Activated CD4-positive, alpha-beta T cell treated with anti-CD3 and anti-CD28 coated beads, Interleukin-2, amount 50 U/mL, for 48 hours (primary cell): Measurements from ENCODE around the gene CARS2.
"Not testable (repeated sequence)": the region's sequence is repeated elsewhere in the genome, so short reads cannot be mapped to it uniquely, and the experiment has no call there.

Experiments used
- DNase-seq, 2 experiments: peaks; one replicate each; pipeline ENCODE4 v3.0.0-alpha.2; 2020

The CARS2 gene

GRCh38 chr13:110706570-110707372 is 855 bp upstream of the CARS2 start:
- no peak for DNase-seq

- DNase-seq = no peak
Measured at GRCh38 chr13:110705356-110705825, 525 bp downstream of the CARS2 start.

GRCh38 chr13:110702591-110703526 is 3.1 kb downstream of the CARS2 start:
- DNase-seq = no peak

- DNase-seq = no peak
Measured at GRCh38 chr13:110702089-110702488, 3.8 kb downstream of the CARS2 start.

GRCh38 chr13:110701061-110701460 is 4.9 kb downstream of the CARS2 start:
- DNase-seq = not testable (repeated sequence)

- no peak for DNase-seq
Measured at GRCh38 chr13:110700641-110701040, 5.3 kb downstream of the CARS2 start.

GRCh38 chr13:110700186-110700585 is 5.7 kb downstream of the CARS2 start:
- no peak for DNase-seq

- DNase-seq = no peak
Measured at GRCh38 chr13:110699148-110700145, 6.5 kb downstream of the CARS2 start.

GRCh38 chr13:110698689-110699088 is 7.2 kb downstream of the CARS2 start:
- DNase-seq = no peak

- DNase-seq = no peak
Measured at GRCh38 chr13:110697842-110698241, 8.1 kb downstream of the CARS2 start.

- no peak for DNase-seq
Measured at GRCh38 chr13:110696776-110697175, 9.1 kb downstream of the CARS2 start.

- not testable (repeated sequence) for DNase-seq
Measured at GRCh38 chr13:110695774-110696173, 10.1 kb downstream of the CARS2 start.

- DNase-seq = no peak
Measured at GRCh38 chr13:110690516-110690915, 15.4 kb downstream of the CARS2 start.

GRCh38 chr13:110689711-110690110 is 16.2 kb downstream of the CARS2 start:
- no peak for DNase-seq

- DNase-seq = no peak
Measured at GRCh38 chr13:110689041-110689440, 16.9 kb downstream of the CARS2 start.

GRCh38 chr13:110687736-110688135 is 18.2 kb downstream of the CARS2 start:
- no peak for DNase-seq

GRCh38 chr13:110685305-110686020 is 20.5 kb downstream of the CARS2 start:
- no peak for DNase-seq

GRCh38 chr13:110684388-110685056 is 21.4 kb downstream of the CARS2 start:
- no peak for DNase-seq

GRCh38 chr13:110683921-110684320 is 22.0 kb downstream of the CARS2 start:
- no peak for DNase-seq

GRCh38 chr13:110683203-110683883 is 22.6 kb downstream of the CARS2 start:
- DNase-seq = no peak
